Measurements from ENCODE around the gene C20orf96. TPM values are rescaled to one million over a fixed set of nuclear protein-coding genes. Genes with fewer than 3 reads are reported as not detected.
"Not testable (repeated sequence)": the region's sequence is repeated elsewhere in the genome, so short reads cannot be mapped to it uniquely, and the experiment has no call there.

Gene C20orf96, protein sequence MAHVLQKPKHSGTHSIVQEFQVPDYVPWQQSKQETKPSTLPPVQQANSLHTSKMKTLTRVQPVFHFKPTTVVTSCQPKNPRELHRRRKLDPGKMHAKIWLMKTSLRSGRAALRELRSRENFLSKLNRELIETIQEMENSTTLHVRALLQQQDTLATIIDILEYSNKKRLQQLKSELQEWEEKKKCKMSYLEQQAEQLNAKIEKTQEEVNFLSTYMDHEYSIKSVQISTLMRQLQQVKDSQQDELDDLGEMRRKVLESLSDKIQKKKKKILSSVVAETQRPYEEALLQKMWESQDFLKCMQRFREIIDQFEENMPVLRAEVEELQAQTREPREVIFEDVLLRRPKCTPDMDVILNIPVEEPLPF
- 1 to 10 TPM; 6.9 to 8.3 TPM for total RNA-seq
- 10 to 100 TPM; 35.5 to 49.2 (median 44.3) TPM for polyA plus RNA-seq (ENCODE audit: insufficient read length in 6 of 6)
- long read RNA-seq, donor 1, partial matches to known transcripts: 14 of 18 reads
- long read RNA-seq, donor 1, other reads (novel, unspliced or antisense): 0 of 18 reads
- long read RNA-seq, donor 2, partial matches to known transcripts: 16 of 16 reads
- long read RNA-seq, donor 2, other reads (novel, unspliced or antisense): 0 of 16 reads
- long read RNA-seq, donor 3, partial matches to known transcripts: 7 of 13 reads
- long read RNA-seq, donor 3, other reads (novel, unspliced or antisense): 5 of 13 reads
- long read RNA-seq, donor 4, partial matches to known transcripts: 1 of 1 reads
- long read RNA-seq, donor 4, other reads (novel, unspliced or antisense): 0 of 1 reads
- long read RNA-seq, donor 5, partial matches to known transcripts: 12 of 16 reads
- long read RNA-seq, donor 5, other reads (novel, unspliced or antisense): 0 of 16 reads
- long read RNA-seq, donor 6, partial matches to known transcripts: 15 of 19 reads
- long read RNA-seq, donor 6, other reads (novel, unspliced or antisense): 0 of 19 reads
- long read RNA-seq, donor 7, partial matches to known transcripts: 0 of 1 reads
- long read RNA-seq, donor 7, other reads (novel, unspliced or antisense): 0 of 1 reads
- long read RNA-seq, donor 8, partial matches to known transcripts: 0 of 3 reads
- long read RNA-seq, donor 8, other reads (novel, unspliced or antisense): 0 of 3 reads
- long read RNA-seq, donor 9: 0 reads
- long read RNA-seq, donor 10, partial matches to known transcripts: 0 of 2 reads
- long read RNA-seq, donor 10, other reads (novel, unspliced or antisense): 0 of 2 reads
- long read RNA-seq, donor 11: 0 reads
- long read RNA-seq, donor 12, partial matches to known transcripts: 5 of 7 reads
- long read RNA-seq, donor 12, other reads (novel, unspliced or antisense): 0 of 7 reads

DNA sequence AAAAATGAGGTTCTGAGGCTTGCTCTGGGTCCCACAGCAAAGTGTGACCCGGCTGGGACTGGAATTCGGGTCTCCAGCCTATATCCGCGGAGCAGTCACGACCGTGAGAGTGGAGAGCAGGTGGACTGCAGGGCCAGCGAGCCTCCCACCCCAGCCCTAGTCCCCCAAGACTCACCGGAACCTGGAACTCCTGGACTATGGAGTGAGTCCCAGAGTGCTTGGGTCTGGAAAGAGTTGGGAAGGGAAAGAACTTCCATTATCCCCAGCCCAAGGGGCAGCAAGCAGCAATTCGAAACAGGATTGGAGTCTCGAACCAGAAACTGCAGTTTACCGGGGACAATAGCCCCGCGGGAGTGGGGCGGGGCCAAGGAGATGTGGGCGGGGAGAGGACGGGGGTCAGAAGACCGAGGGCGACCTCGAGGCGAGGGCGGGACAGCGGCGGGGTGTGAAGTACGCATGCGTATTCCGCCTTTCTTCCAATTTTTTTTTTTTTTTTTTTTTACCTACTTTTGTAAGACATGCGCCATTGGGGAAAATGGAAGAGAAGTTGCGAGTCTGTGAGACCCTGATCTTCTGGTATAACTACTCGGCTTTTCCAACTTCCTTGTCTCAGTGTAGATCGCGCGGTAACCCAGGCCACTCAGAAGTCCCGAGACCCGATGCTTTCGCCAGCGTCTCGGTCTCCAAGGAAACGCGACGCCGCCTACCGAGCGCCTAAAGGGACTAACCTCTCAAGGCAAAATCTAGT is at the start of gene C20orf96:
Gene C20orf96 (minus strand): TSS at position 667 of the 748 bp plus-strand sequence. CDS start 140 bp downstream, at position 527.
- Histone ChIP-seq H3K9me3 (no peaks in the 10 kb centered on the region), H3K4me3 (peak within 1 kb of the TSS; percentile 39 to 67), H3K27me3 (no peaks in the 10 kb centered on the region), H3K4me1 (peaks cover 6 to 28% of the 10 kb centered on the region in 2 donors), H3K27ac (peak within 1 kb of the TSS; percentile 78 to 80), H3K36me3 (no peaks in the 10 kb centered on the region)
- ATAC-seq: peak; percentile 99
- TF ChIP-seq, protein P1, sequence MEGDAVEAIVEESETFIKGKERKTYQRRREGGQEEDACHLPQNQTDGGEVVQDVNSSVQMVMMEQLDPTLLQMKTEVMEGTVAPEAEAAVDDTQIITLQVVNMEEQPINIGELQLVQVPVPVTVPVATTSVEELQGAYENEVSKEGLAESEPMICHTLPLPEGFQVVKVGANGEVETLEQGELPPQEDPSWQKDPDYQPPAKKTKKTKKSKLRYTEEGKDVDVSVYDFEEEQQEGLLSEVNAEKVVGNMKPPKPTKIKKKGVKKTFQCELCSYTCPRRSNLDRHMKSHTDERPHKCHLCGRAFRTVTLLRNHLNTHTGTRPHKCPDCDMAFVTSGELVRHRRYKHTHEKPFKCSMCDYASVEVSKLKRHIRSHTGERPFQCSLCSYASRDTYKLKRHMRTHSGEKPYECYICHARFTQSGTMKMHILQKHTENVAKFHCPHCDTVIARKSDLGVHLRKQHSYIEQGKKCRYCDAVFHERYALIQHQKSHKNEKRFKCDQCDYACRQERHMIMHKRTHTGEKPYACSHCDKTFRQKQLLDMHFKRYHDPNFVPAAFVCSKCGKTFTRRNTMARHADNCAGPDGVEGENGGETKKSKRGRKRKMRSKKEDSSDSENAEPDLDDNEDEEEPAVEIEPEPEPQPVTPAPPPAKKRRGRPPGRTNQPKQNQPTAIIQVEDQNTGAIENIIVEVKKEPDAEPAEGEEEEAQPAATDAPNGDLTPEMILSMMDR (IDR thresholded peaks at IDR 0.05): peak; percentile 27 to 42
- DNase-seq: peak; percentile 91 to 96 (median 95)
- intact Hi-C loops (cut with DNase I): no loop called here

DNA sequence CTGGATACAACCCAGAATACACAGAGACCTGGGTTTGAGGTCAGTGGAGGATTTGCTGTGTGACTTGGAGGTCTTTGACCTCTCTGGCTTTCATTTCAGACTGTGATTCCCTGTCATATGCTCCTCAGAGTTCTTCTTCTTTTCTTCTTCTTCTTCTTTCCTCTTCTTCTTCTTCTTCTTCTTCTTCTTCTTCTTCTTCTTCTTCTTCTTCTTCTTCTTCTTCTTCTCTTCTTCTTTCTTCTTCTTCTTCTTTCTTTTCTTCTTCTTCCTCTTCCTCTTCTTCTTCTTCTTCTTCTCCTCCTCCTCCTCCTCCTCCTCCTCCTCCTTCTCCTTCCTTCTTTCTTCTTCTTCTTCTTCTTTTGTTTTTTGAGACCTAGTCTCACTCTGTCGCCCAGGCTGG is 45.5 kb upstream of the C20orf96 start:
- intact Hi-C loops (cut with DNase I); H3K27me3 ChIP-seq; H3K36me3 ChIP-seq; H3K4me1 ChIP-seq; H3K4me3 ChIP-seq; DNase-seq; H3K27ac ChIP-seq; ATAC-seq; H3K9me3 ChIP-seq: not testable (repeated sequence)

DNA sequence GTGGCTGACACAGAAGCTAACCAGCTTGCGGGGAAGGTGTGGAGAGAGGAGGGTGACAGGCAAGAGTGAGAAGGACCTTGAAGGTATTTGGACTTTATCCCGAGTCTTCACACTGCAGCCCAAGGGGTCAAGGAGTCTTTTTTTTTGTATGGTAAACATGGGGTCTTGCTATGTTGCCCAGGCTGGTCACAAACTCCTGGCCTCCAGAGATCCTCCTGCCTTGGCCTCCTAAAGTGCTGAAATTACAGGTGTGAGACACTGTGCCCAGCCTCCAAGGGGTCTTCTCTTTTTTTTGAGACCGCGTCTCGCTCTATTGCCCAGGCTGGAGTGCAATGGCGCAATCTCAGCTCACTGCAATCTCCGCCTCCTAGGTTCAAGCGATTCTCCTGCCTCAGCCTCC is 44.0 kb upstream of the C20orf96 start:
- H3K36me3 ChIP-seq: no peaks in the 10 kb centered on the region
- H3K4me1 ChIP-seq: peaks cover 5 to 13% of the 10 kb centered on the region in 2 donors
- no peak for DNase-seq
- TF ChIP-seq, protein P1 (IDR thresholded peaks at IDR 0.05): no peak
- H3K27me3 ChIP-seq: no peaks in the 10 kb centered on the region
- no peak overlapping the region for H3K27ac ChIP-seq
- H3K4me3 ChIP-seq: no peak overlapping the region
- intact Hi-C loops (cut with DNase I): no loop called here
- ATAC-seq: no peak
- H3K9me3 ChIP-seq: no peaks in the 10 kb centered on the region

DNA sequence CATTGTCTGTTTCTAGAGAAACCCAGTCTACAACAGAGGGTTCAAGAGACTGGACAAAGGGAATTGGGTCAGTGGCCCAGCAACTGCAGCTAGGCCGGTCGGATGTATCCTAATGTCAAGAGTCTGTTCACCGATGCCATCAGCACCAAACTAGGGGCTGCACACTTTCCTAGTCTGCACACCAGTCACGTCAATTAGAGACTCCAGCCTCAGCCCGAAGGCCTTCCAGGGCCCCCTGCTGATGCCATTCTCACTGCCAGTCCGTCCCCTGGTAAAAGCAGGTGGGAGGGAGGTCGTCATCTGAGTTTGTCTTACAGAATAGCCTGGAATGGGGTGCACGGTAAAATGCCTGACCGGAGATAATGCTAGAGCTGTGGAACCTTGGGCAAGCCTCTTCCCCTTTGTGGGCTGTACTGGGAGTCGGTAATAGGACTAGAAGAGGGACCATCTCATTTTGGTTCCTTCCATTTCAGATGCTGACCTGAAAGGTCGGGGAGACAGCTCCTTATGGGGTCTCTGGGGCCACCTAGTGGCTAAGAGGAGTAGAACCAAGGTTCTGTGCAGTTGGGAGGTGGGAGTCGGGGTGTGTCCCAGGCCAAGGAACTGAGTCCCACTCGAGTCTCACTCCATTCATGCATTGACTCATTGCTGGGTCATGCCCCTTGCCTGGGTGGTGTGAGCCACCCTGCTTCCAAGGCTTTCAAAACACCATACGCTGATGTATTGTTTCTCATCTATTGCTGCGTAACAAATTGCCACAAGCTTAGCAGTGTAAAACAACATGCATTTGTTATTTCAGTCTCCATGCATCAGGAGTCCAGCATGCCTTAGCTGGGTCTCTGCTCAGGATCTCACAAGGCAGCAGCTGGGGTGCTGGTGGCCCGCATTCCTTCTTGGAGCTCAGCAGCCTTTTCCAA is 39.9 kb upstream of the C20orf96 start:
- no peaks in the 10 kb centered on the region for H3K9me3 ChIP-seq
- intact Hi-C loops (cut with DNase I): no loop called here
- DNase-seq: peak in 1 of 4 donors; percentile 75

More for the DNA sequence above, 39.9 kb upstream of the C20orf96 start:
- TF ChIP-seq, protein P1 (IDR thresholded peaks at IDR 0.05): peak; percentile 82 to 84
- Histone ChIP-seq H3K4me3 (no peak overlapping the region), H3K36me3 (no peaks in the 10 kb centered on the region), H3K27me3 (peaks cover 0 to 20% of the 10 kb centered on the region in 2 donors), H3K27ac (no peak overlapping the region), H3K4me1 (peaks cover 11 to 32% of the 10 kb centered on the region in 2 donors)
- ATAC-seq: peak; percentile 33

Data from left lung (tissue), 14 donors.